ENCODE results near the gene DNAJC8. TPM values are rescaled to one million over a fixed set of nuclear protein-coding genes. Genes with fewer than 3 reads are reported as not detected.

The DNAJC8 gene
- total RNA-seq (2021; ENCODE audit: unreplicated experiment) (127 TPM), Bru-seq, nascent RNA (percentile 87 among the genes with signal in this experiment), BruChase-seq, experiment 1, labeled RNA remaining after a 2-hour chase (percentile 82 among the genes with signal in this experiment), BruChase-seq, experiment 2, labeled RNA remaining after a 6-hour chase (percentile 89 among the genes with signal in this experiment)
- polyA plus RNA-seq (2012; ENCODE audit: insufficient read length): 94.8 TPM
- long read RNA-seq, transcript DNAJC8-205 (10 exons, 1,600 nt): minor isoform, 7 of 341 reads
- long read RNA-seq, transcript DNAJC8-201 (9 exons, 1,759 nt): major isoform, 255 of 341 reads
- long read RNA-seq, partial matches to known transcripts: 38 of 341 reads
- long read RNA-seq, other reads (novel, unspliced or antisense): 37 of 341 reads

GRCh38 chr1:28232558-28233263 lies at the start of gene DNAJC8:
TSS of gene DNAJC8 (minus strand) at chr1:28233029. CDS start at chr1:28232998, 31 bp downstream.
- CTCF ChIA-PET: no interaction called here
- ATAC-seq (peak; percentile 85), DNase-seq (ENCODE audit: low read depth, low spot score) (no peak)
- Histone ChIP-seq H3K36me3 (ENCODE audit: control insufficient read depth, insufficient read depth, low read length) (peaks cover 11% of the 10 kb centered on the region), H3K27ac (ENCODE audit: low read length) (peak within 1 kb of the TSS; percentile 91), H3K4me3 (ENCODE audit: low read depth in 2 of 2, low read length in 2 of 2) (peak within 1 kb of the TSS; percentile 93 to 95), H3K4me1 (ENCODE audit: control insufficient read depth, insufficient read depth, low read length) (peaks cover 8% of the 10 kb centered on the region), H3K27me3 (ENCODE audit: control insufficient read depth, insufficient read depth, low read length) (no peaks in the 10 kb centered on the region), H3K9me3 (ENCODE audit: control insufficient read depth, insufficient read depth, low read depth, low read length) (no peaks in the 10 kb centered on the region)
- intact Hi-C loops (cut with micrococcal nuclease; ENCODE audit: unreplicated experiment) (no loop called here), in situ Hi-C loops (cut with HindIII; ENCODE audit: low pct_unique_long_range_greater_than_20kb, low sequenced_read_pairs) (no loop called here)
- TSS peak; percentile 89 for BruUV-seq (replicated peaks)
- no peak for TF ChIP-seq CTCF (IDR thresholded peaks at IDR 0.05)
- no peak for TF ChIP-seq REST (IDR thresholded peaks at IDR 0.05; ENCODE audit: insufficient read depth in 1 of 2, low read depth in 2 of 2, low read length in 1 of 2)
- TF ChIP-seq SIN3A (IDR thresholded peaks at IDR 0.05; ENCODE audit: borderline replicate concordance, insufficient read depth, low read depth, low read length): no peak
- TF ChIP-seq POLR2AphosphoS5 (IDR thresholded peaks at IDR 0.05; ENCODE audit: low read depth, low read length): peak; percentile 93
- no peak for TF ChIP-seq TCF7L2 (IDR thresholded peaks at IDR 0.05; ENCODE audit: low read depth, low read length)
- POLR2A ChIA-PET: interaction anchor here (1.0 kb wide), 1 partner anchor 14 kb away, joined by 5 read pairs; no protein-coding TSS in a partner anchor

- POLR2A ChIA-PET: no interaction called here
- Histone ChIP-seq H3K27ac (ENCODE audit: low read length) (no peak overlapping the region), H3K9me3 (ENCODE audit: control insufficient read depth, insufficient read depth, low read depth, low read length) (no peaks in the 10 kb centered on the region), H3K4me3 (ENCODE audit: low read depth in 2 of 2, low read length in 2 of 2) (no peak overlapping the region), H3K27me3 (ENCODE audit: control insufficient read depth, insufficient read depth, low read length) (no peaks in the 10 kb centered on the region), H3K4me1 (ENCODE audit: control insufficient read depth, insufficient read depth, low read length) (no peaks in the 10 kb centered on the region), H3K36me3 (ENCODE audit: control insufficient read depth, insufficient read depth, low read length) (no peaks in the 10 kb centered on the region)
- ATAC-seq (0 out of 2 replicates have a peak, but pooled peaks have one; percentile 12), DNase-seq (ENCODE audit: low read depth, low spot score) (no peak)
- TSS peak; percentile 57 for BruUV-seq (replicated peaks)
- no peak for TF ChIP-seq SIN3A (IDR thresholded peaks at IDR 0.05; ENCODE audit: borderline replicate concordance, insufficient read depth, low read depth, low read length)
- no peak for TF ChIP-seq POLR2AphosphoS5 (IDR thresholded peaks at IDR 0.05; ENCODE audit: low read depth, low read length)
- TF ChIP-seq CTCF (IDR thresholded peaks at IDR 0.05): no peak
- no peak for TF ChIP-seq TCF7L2 (IDR thresholded peaks at IDR 0.05; ENCODE audit: low read depth, low read length)
- no peak for TF ChIP-seq REST (IDR thresholded peaks at IDR 0.05; ENCODE audit: insufficient read depth in 1 of 2, low read depth in 2 of 2, low read length in 1 of 2)
- in situ Hi-C loops (cut with HindIII; ENCODE audit: low pct_unique_long_range_greater_than_20kb, low sequenced_read_pairs) (no loop called here), intact Hi-C loops (cut with micrococcal nuclease; ENCODE audit: unreplicated experiment) (no loop called here)
- CTCF ChIA-PET: no interaction called here
These were observed 49.0 kb upstream of the DNAJC8 start for GRCh38 chr1:28281608-28282425.

All from Panc1 (cell line).